ENCODE data around the gene PLPP3. TPM values are rescaled to one million over a fixed set of nuclear protein-coding genes. Genes with fewer than 3 reads are reported as not detected.
A peak's percentile ranks its signal among the peaks of the same experiment; 100 is the strongest.

The PLPP3 gene
- total RNA-seq, 1 experiment from 2014 or later: 26.7 TPM

DNA sequence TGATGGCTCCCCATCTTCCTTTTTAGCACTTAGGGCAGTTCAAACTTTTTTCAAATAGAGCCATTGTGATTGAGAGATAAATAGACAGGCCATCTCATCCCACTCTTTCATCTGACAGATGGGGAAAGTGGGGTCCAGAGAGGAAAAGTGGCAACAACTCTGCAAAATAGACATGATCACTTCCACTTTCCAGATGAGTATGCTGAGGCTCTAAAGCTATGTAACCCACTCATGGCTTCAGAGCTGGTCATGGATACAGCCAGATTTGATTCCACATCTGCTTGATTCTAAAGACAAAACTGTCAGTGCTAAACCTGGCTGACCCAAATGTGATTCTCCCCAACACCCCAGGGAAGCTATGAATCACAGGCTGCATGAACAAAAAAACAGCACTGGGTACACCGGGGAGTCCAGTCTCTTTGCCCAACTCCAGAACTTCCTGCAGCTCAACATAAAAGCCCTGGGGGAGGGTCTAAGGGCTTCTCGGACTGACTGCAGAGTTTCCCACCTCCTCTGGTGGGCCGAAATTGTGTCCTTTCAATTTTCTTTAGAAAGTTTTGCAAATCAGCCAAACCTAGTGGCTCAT is 59.3 kb downstream of the PLPP3 start:
- Histone ChIP-seq H2BK120ac (ENCODE audit: low read depth, low read length, poor library complexity, severe bottlenecking) (no peak overlapping the region), H3K4ac (ENCODE audit: low read depth, low read length) (no peak overlapping the region), H3K9me3 (ENCODE audit: control insufficient read depth, low read depth, low read length) (no peaks in the 10 kb centered on the region), H4K5ac (ENCODE audit: insufficient read length, low read depth, low read length) (no peak overlapping the region), H3K27ac (ENCODE audit: insufficient read length, low read depth, low read length) (no peak overlapping the region), H4K8ac (replicated peaks; ENCODE audit: insufficient read length, low read depth, low read length) (no peak overlapping the region), H3K56ac (ENCODE audit: insufficient read length, low read depth, low read length) (no peak overlapping the region), H3K18ac (ENCODE audit: insufficient read length, low read depth, low read length) (no peak overlapping the region), H2BK5ac (ENCODE audit: insufficient read length, low read length) (no peak overlapping the region), H3K79me1 (ENCODE audit: insufficient read depth, low read depth, low read length, poor library complexity, severe bottlenecking) (no peaks in the 10 kb centered on the region), H3K27me3 (ENCODE audit: insufficient read depth, low read length) (no peaks in the 10 kb centered on the region), H2AFZ (ENCODE audit: low read length) (no peak overlapping the region), H3K4me1 (ENCODE audit: insufficient read depth, low read length) (peaks cover 18% of the 10 kb centered on the region), H4K20me1 (ENCODE audit: control insufficient read depth, insufficient read depth, insufficient read length) (no peaks in the 10 kb centered on the region), H2BK15ac (ENCODE audit: low read depth, low read length) (no peak overlapping the region), H3K79me2 (ENCODE audit: insufficient read depth, low read length) (no peaks in the 10 kb centered on the region), H3K4me2 (ENCODE audit: insufficient read depth, insufficient read length, low read length) (no peak overlapping the region), H3K9ac (ENCODE audit: extremely low read depth, insufficient read length, low read length) (no peak overlapping the region), H3T11ph (ENCODE audit: low read length) (no peak overlapping the region), H2AK5ac (ENCODE audit: insufficient read length, low read length) (no peak overlapping the region), H4K91ac (ENCODE audit: insufficient read length, low read depth, low read length) (no peak overlapping the region), H3K23me2 (ENCODE audit: insufficient read length, low read depth, low read length, poor library complexity, severe bottlenecking) (no peaks in the 10 kb centered on the region), H3K14ac (ENCODE audit: insufficient read depth, low read length) (no peak overlapping the region), H2BK12ac (ENCODE audit: insufficient read length, low read depth, low read length) (no peak overlapping the region), H2BK20ac (ENCODE audit: low read depth, low read length, poor library complexity, severe bottlenecking) (no peak overlapping the region), H3K23ac (ENCODE audit: insufficient read length, low read depth, low read length) (no peak overlapping the region)
- Mint-ChIP-seq H3K4me1 (peaks cover 52 to 53% of the 10 kb centered on the region in 2 experiments), H3K27ac (peak overlapping the region in 1 of 3 experiments; percentile 72; a peak in 2 of 7 replicates), H3K36me3 (ENCODE audit: insufficient read depth in 1 of 3, low read depth in 3 of 3) (peaks cover 23 to 86% (median 75%) of the 10 kb centered on the region in 3 experiments; a peak in 6 of 7 replicates), H3K9me3 (no peaks in the 10 kb centered on the region), H3K4me3 (no peak overlapping the region), H3K27me3 (ENCODE audit: low read depth) (no peaks in the 10 kb centered on the region)
- no CpG with 5 or more reads among the region's 3 CpGs for WGBS (ENCODE audit: extremely low coverage, insufficient read length, low lambda C conversion rate)
- DNase-seq: no peak
- TF ChIP-seq, protein P1, sequence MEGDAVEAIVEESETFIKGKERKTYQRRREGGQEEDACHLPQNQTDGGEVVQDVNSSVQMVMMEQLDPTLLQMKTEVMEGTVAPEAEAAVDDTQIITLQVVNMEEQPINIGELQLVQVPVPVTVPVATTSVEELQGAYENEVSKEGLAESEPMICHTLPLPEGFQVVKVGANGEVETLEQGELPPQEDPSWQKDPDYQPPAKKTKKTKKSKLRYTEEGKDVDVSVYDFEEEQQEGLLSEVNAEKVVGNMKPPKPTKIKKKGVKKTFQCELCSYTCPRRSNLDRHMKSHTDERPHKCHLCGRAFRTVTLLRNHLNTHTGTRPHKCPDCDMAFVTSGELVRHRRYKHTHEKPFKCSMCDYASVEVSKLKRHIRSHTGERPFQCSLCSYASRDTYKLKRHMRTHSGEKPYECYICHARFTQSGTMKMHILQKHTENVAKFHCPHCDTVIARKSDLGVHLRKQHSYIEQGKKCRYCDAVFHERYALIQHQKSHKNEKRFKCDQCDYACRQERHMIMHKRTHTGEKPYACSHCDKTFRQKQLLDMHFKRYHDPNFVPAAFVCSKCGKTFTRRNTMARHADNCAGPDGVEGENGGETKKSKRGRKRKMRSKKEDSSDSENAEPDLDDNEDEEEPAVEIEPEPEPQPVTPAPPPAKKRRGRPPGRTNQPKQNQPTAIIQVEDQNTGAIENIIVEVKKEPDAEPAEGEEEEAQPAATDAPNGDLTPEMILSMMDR (conservative IDR thresholded peaks at IDR 0.05): no peak

Data from H9 (cell line).